Measurements from ENCODE around the gene RNF19B.

Gene RNF19B

DNA sequence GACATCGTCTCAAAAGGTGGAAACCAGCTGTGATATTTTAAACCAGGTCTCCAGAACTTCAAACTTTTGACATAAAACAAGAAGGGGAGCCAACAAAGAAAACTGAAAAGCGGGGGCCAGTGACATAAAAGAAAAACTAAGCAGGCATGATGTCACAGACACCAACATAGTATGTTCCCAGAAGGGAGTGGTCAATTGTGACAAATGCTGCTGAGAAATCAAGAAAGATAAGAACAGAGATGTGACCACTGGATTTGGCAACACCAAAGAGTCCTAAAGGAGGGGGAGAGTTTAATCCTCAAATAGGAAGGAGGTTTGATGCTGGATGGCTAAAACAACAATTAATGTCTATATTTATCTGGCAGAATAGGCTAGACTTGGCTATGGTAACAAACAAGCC lies 2.3 kb upstream of the RNF19B start:
- no peak for DNase-seq (ENCODE audit: low read depth in 2 of 2)

- no peak for DNase-seq (ENCODE audit: low read depth in 2 of 2)
These were observed 690 bp upstream of the RNF19B start for GRCh38 chr1:32965251-32965747.

DNA sequence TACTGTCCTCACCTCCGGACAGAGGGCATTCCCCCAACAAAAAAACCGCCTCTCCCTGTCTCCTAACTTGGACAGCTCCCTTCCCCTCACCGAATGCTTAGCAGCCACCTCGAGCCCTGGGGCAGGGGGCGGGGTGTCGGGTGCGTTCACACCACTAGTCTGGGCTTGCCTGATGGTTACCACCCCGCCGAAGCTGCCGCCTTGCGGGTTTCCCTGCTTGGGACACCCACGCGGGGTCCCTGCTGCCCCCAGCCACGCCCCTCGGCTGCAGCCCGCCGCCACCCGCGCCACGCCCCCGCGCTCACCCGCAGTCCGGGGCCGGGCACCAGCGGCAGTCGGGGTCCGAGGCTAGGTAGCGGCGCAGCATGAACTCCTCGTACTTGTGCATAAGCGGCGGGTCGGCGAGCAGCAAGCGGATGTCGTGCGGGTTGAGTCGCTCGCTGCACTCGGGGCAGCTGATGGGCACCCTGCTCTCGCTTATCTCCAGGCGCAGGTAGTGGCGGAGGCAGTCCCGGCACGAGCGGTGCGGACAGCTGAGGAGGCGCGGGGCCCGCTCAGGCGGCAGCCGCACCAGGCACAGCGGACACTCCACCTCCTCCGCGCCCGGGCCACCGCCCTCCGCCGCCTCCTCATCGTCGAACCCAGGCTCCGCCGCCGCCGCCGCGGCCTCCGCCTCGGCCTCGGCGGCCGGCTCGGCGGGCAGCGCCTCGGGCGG lies 706 bp downstream of the RNF19B start:
- DNase-seq (ENCODE audit: low read depth in 2 of 2), result no peak

DNA sequence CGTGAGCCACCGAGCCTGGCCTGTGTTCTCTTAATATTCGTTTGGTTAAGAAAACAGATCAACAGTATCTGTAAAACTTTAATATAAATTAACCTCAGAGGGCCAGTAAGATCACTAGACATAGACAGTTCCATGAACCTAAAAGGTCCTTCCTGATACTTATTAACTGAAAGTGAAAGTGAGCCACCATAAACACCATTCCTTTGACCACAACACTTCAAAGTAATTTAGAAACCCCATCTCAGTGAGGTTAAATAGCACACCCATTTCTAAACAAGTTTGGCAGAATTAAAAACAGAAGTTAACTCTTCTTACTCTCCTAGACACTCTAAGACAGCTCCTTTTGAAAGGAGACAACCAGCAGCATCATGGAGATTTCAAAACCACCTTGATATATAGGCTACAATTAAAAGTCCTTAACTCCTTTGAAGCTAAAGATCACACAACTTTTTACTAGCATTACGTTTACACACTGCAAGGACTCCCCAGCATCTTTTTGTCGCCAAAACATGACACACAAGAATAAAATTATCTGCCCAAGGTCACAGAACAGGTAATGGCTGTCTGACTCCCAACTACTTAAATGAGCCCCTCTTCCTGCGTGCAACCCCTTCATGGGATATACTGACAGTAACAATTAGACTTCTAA lies 2.2 kb downstream of the RNF19B start:
- no peak for DNase-seq (ENCODE audit: low read depth in 2 of 2)

DNA sequence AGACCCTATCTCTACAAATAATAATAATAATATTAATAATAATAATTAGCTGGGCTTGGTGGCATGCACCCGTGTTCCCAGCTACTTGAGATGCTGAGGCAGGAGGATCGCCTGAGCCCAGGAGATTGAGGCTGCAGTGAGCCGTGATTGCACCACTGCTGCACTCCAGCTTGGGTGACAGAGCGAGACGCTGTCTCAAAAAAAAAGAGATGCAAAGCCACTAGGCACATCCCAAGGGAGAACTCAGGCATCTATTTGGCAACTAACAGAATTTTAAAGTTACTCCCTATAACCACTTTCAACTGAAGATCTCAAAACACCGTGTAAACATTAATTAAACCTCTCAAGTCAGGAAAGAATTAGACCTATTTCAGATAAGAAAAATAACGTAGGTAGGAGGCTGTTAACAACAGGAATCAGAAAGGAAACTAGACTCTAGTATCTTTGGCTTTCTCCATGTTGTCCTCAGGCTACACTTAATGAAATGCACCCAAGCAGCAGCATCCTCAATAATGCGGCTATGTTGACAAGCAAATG lies 3.7 kb downstream of the RNF19B start:
- no peak for DNase-seq (ENCODE audit: low read depth in 2 of 2)

GRCh38 chr1:32960342-32960741 lies 4.3 kb downstream of the RNF19B start:
- no peak for DNase-seq (ENCODE audit: low read depth in 2 of 2)

GRCh38 chr1:32958827-32959226 lies 5.8 kb downstream of the RNF19B start:
- no peak for DNase-seq (ENCODE audit: low read depth in 2 of 2)

DNA sequence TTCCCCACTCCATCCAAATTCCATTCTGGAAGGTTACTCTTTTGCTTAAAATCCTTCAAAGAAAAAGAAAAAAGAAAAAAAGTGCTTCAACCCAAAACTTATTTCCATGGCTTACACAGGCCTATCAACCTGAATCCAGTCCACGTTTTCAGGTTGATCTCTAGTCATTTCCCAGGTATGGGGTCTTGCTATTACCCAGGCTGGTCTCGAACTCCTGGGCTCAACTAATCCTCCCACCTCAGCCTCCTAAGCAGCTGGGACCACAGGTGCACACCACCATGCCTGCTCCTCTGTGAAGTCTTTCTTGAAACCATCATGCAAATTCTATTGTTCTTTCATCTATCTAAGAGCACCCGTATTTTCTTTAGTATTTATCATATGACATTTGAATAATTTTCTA lies 7.6 kb downstream of the RNF19B start:
- no peak for DNase-seq (ENCODE audit: low read depth in 2 of 2)

DNA sequence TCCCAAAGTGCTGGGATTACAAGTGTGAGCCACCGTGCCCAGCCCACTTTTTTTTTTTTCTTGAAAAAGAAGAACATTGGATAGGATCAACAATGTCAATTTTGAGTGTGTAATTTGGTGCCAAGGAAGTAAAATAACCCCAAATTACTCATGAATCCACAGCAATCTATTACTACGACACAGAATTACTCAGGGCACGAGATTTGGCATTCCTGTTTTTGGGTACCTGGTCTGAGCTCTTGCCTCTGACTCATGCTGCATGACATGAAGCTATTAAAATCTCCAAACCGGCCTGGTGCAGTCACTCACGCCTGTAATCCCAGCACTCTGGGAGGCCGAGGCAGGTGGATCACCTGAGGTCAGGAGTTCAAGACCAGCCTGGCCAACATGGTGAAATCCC lies 10.4 kb downstream of the RNF19B start:
- no peak for DNase-seq (ENCODE audit: low read depth in 2 of 2)

DNA sequence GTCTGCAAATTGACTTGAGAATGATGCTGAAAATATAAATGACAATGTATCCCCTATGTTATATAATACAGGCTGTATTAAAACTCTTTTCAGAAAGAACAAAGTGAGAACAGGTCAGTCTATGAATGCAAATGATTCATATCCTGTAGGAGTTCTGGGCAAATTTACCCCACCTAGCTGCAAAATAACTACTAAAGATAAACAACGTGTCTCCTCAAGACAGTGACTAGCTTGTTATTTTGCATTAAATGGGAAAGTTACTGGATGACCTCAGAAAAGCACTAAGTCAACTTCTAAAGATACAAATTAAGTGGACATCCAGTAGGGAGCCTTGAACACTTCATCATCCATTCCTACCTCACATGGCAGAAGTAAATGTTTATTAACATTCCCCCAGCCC lies 11.1 kb downstream of the RNF19B start:
- DNase-seq (ENCODE audit: low read depth in 2 of 2), result no peak

DNA sequence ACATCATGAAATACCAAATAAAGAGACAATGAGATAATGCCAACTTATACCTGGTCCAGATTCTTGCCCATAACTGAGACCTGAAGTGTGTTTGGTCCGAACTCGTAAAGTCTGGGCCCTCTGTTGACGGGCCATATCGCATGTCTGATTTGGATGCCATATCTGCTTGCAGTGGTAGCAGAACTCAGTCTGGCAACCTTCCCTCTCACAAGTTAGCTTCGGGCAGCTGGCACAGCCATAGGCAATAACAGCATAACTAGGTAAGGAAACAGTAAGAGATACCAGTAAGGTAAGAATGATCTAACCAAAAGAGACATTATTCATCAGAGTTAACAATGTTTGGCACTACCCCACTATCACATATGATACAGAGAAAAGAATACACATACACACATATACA lies 15.1 kb downstream of the RNF19B start:
- no peak for DNase-seq (ENCODE audit: low read depth in 2 of 2)

DNA sequence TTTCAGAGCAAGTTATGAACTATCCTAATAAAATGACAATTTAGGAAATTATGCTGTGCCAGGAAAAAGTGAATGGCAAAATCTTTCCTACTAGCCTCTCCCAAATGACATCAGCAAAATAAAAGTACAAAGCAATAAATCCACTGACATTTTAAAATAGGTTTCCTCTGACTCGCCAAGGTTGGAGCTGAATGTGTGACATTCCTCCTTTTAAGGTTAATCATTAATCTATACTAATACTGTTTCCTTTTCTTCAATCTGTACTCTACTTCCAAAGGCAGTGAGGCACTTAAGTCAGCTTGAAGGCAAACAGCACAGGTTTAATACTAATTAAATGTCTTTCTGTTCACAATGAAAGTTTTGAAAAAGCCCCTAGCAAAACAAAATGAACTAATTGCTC lies 15.7 kb downstream of the RNF19B start:
- no peak for DNase-seq (ENCODE audit: low read depth in 2 of 2)

DNA sequence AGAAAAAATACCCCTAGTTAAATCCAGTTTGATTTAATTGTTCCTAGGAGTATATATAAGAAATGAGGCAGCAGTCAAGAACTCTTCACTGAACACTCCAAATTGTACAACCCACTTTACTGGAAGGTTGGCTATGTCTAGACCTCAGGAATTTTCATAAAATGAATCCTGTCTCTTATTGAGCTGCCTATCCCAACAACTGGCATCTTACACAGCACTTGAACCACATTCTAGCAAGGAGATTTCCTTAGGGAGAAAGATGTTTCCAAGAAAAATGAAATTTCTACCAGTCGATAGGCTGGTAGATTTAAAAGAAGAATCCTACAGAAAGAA lies 16.3 kb downstream of the RNF19B start:
- no peak for DNase-seq (ENCODE audit: low read depth in 2 of 2)

DNA sequence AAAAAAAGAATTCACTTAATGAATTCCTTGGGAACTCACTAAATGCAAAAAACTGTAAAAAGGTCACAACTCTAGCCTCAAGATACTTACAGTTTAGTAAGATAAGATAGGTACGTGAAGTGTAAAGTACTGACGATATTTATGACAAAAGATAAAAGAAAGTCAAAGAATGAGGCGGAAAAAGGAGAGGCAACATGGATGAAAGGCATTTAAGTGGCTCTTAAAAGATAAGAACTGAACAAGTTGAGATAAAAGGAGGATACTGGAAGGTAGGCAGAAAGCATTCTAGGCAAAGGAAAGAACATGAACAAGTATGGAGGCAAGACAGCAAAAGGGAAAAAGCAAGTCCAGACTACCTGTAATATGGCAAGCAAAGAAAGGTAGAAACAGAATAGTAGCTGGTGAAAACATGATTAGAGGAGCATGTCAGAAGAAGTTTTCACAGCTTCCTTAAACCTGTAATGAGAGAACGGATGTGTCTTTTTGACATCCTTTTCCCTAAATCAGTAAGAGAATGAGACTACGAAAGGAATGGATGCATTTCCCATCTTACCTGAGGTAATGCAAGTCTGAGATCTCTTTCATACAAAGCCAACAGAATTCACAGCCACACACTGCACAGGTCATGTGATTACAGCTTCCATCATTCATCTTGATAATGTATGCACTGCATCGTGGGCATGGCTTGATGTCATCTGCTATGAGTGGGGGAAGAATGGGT lies 16.8 kb downstream of the RNF19B start:
- no peak for DNase-seq (ENCODE audit: low read depth in 2 of 2)

DNA sequence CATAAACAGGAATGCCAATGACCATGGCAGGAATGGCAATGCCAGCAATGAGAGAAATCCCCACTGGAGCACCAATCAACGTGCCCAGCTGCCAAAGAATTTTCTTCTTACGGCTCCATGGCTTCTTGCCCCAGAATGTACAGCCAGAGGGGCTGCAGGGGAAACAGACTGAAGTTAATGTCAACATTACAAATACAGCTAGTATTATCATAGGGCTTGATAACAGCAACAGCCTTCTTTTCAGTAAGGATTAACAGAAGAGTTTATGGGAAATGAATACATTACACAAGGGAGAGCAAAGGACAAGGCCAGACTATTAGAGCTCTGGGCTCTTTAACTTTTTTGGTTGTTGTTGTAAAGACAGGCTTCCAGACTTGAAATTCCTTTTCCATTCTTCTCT lies 18.2 kb downstream of the RNF19B start:
- DNase-seq (ENCODE audit: low read depth in 2 of 2), result no peak

- no peak for DNase-seq (ENCODE audit: low read depth in 2 of 2)
These were observed 20.4 kb downstream of the RNF19B start for GRCh38 chr1:32944180-32944579.

DNA sequence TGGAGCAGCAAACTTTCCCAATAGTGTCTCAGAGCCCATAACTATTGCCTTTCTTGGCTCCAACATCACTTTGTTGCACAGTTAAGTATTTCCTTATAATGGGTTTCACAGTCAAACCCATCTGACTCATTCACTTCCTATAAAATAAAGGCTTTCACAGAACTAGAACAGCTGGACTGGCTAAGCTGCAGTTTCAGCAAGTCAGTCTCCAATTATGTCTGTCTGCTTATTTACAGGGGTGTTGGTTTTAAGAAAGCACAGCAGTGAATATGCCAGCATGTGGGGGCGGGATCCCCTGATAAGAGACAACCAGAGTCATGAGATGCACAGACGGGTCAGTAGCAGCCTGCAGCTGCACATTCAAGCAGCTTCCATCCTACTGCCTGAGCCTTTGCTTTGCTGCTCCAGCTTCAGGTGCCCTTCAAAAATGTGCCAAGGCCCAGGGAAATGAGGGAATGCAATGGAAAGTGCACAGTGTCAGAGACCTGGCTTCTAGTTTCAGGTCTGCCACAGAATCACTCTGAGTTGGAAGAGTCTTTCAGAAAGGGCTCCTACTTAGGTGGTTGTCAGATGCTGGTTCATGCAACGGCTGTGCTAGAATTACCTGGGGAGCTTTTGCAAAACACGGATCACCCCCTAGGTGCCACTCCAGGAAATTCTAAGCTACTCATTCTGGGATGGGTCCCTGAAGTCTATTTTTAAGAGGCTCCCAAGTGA lies 24.8 kb downstream of the RNF19B start:
- peak; percentile 44 to 47 for DNase-seq (ENCODE audit: low read depth in 2 of 2)

- DNase-seq (ENCODE audit: low read depth in 2 of 2), result no peak
These were observed 27.5 kb downstream of the RNF19B start for GRCh38 chr1:32937061-32937460.

DNA sequence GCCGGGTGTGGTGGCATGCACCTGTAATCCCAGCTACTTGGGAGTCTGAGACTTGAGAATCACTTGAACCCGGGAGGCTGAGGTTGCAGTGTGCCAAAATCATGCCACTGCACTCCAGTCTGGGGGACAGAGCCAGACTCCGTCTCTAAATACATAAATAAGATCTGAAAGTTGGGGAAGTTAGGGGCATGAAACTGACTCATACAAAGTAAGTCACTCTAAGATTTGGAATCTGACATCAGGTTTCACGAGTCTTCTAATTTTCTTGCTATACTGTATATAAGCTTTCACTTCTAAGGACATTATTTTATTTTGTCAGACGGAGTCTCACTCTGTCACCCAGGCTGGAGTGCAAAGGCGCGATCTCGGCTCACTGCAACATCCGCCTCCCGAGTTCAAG lies 30.1 kb downstream of the RNF19B start:
- no peak for DNase-seq (ENCODE audit: low read depth in 2 of 2)

- no peak for DNase-seq (ENCODE audit: low read depth in 2 of 2)
These were observed 30.8 kb downstream of the RNF19B start for GRCh38 chr1:32933742-32934322.

DNA sequence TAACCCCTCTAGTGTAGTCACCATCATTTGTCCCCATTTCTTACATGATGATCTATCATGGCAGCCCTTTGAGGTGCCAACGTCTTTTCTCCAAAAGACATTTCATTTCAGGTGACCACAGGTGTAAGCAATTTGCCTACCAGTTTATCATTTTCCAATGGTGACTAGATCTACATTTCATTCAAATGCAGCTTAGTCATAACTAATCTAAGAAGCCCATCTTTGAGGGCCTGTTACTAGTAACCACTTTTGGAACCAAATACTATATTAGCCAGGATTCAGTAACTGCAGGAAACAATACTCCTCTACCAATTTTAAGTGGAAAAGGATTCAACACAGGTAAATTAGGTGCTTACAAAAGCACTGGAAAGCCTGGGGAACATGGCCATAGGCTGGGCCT lies 32.8 kb downstream of the RNF19B start:
- DNase-seq (ENCODE audit: low read depth in 2 of 2), result no peak

- no peak for DNase-seq (ENCODE audit: low read depth in 2 of 2)
These were observed 35.2 kb downstream of the RNF19B start for GRCh38 chr1:32929366-32929765.
